ENCODE measurements around the gene SPCS1.

- TF ChIP-seq CTCF (IDR thresholded peaks at IDR 0.05), result no peak
- TF ChIP-seq POLR2A (IDR thresholded peaks at IDR 0.05), result no peak
Measured at GRCh38 chr3:52731590-52731989, 25.7 kb downstream of the SPCS1 start.
